ENCODE measurements around the gene TMEM170B. TPM values are rescaled to one million over a fixed set of nuclear protein-coding genes. Genes with fewer than 3 reads are reported as not detected.
A peak's percentile ranks its signal among the peaks of the same experiment; 100 is the strongest.
"Not testable (repeated sequence)": the region's sequence is repeated elsewhere in the genome, so short reads cannot be mapped to it uniquely, and the experiment has no call there.

The TMEM170B gene
- total and polyA plus RNA-seq, 8 donors, result 0.29 to 8.4 (median 1.1) TPM

GRCh38 chr6:11538052-11538818 lies 686 bp downstream of the TMEM170B start:
- TF ChIP-seq EP300 (IDR thresholded peaks at IDR 0.05), result no peak
- TF ChIP-seq CTCF (IDR thresholded peaks at IDR 0.05), result no peak
- no peak for TF ChIP-seq POLR2A (IDR thresholded peaks at IDR 0.05)
- no peak for TF ChIP-seq POLR2AphosphoS5 (IDR thresholded peaks at IDR 0.05)
- Histone ChIP-seq H3K4me1 (peaks cover 0 to 39% (median 22%) of the 10 kb centered on the region in 4 donors), H3K27me3 (no peaks in the 10 kb centered on the region), H3K36me3 (no peaks in the 10 kb centered on the region), H3K27ac (peak overlapping the region; percentile 81 to 92 (median 88)), H3K9me3 (no peaks in the 10 kb centered on the region), H3K4me3 (peak overlapping the region; percentile 89 to 99 (median 96))
- WGBS, 5 donors, result 0 to 1% (median 0%) methylated on average over 18 to 73 of the region's 74 CpGs
- DNase-seq, result peak; percentile 30 to 70
- intact Hi-C loops (cut with DNase I; ENCODE audit: low total_unique reads), result no loop called here

GRCh38 chr6:11538819-11539468 lies 1.4 kb downstream of the TMEM170B start:
- Histone ChIP-seq H3K27ac (peak overlapping the region in 3 of 5 donors; percentile 88 to 92 (median 90)), H3K36me3 (no peaks in the 10 kb centered on the region), H3K4me1 (peaks cover 0 to 41% (median 24%) of the 10 kb centered on the region in 4 donors), H3K4me3 (peak overlapping the region; percentile 89 to 99 (median 96)), H3K9me3 (no peaks in the 10 kb centered on the region), H3K27me3 (no peaks in the 10 kb centered on the region)
- 29 to 44% (median 35%) methylated on average over 8 of the region's 8 CpGs for WGBS, 5 donors
- TF ChIP-seq POLR2AphosphoS5 (IDR thresholded peaks at IDR 0.05) (no peak), POLR2A (IDR thresholded peaks at IDR 0.05) (no peak), CTCF (IDR thresholded peaks at IDR 0.05) (no peak), EP300 (IDR thresholded peaks at IDR 0.05) (no peak)
- no peak for DNase-seq
- intact Hi-C loops (cut with DNase I; ENCODE audit: low total_unique reads), result no loop called here

- TF ChIP-seq CTCF (IDR thresholded peaks at IDR 0.05), result no peak
- TF ChIP-seq POLR2AphosphoS5 (IDR thresholded peaks at IDR 0.05), result no peak
- TF ChIP-seq POLR2A (IDR thresholded peaks at IDR 0.05), result no peak
- no peak for TF ChIP-seq EP300 (IDR thresholded peaks at IDR 0.05)
Measured at GRCh38 chr6:11542863-11543262, 5.3 kb downstream of the TMEM170B start.

DNA sequence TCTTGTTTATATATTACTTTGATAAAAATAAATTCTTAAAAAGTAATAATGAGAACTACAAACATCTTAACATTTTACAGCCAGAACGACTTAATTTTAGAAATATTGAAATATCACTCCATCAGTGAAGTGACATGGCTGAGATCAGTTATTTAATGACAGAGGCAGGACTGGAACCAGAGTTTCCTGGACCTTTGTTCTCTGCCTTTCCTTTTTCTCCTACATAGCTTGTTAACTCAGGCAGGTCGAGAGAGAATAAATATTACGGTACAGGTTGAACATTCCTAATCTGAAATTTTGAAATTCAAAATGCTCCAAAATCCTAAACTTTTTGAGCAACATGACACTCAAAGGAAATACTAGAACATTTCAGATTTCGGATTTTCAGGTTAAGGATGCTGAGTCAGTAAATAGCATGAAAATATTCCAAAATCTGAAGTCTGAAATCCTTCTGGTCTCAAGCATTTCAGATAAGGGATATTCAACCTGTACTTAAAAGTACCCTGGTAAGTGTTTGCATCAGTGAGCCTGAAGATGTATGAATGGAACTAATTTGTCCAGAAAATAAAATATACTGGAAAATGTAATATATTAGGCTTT lies 6.5 kb downstream of the TMEM170B start:
- Histone ChIP-seq H3K9me3 (no peaks in the 10 kb centered on the region), H3K4me3 (no peak overlapping the region), H3K27ac (no peak overlapping the region), H3K4me1 (peaks cover 0 to 19% (median 8%) of the 10 kb centered on the region in 4 donors), H3K36me3 (no peaks in the 10 kb centered on the region), H3K27me3 (no peaks in the 10 kb centered on the region)
- no peak for DNase-seq
- no peak for TF ChIP-seq CTCF (IDR thresholded peaks at IDR 0.05)
- TF ChIP-seq POLR2A (IDR thresholded peaks at IDR 0.05), result no peak
- no peak for TF ChIP-seq EP300 (IDR thresholded peaks at IDR 0.05)
- TF ChIP-seq POLR2AphosphoS5 (IDR thresholded peaks at IDR 0.05), result no peak
- intact Hi-C loops (cut with DNase I; ENCODE audit: low total_unique reads), result no loop called here
- 63 to 78% (median 70%) methylated on average over 4 of the region's 4 CpGs for WGBS, 5 donors

More at GRCh38 chr6:11542863-11543262, 5.3 kb downstream of the TMEM170B start:
- Histone ChIP-seq H3K27ac (no peak overlapping the region), H3K27me3 (no peaks in the 10 kb centered on the region), H3K4me3 (no peak overlapping the region), H3K36me3 (no peaks in the 10 kb centered on the region), H3K9me3 (no peaks in the 10 kb centered on the region), H3K4me1 (peaks cover 0 to 27% (median 11%) of the 10 kb centered on the region in 4 donors)
- 84 to 96% (median 89%) methylated on average over 3 of the region's 3 CpGs for WGBS, 5 donors
- no peak for DNase-seq
- intact Hi-C loops (cut with DNase I; ENCODE audit: low total_unique reads), result no loop called here

GRCh38 chr6:11547846-11548245 lies 10.3 kb downstream of the TMEM170B start:
- not testable (repeated sequence) for H3K4me3 ChIP-seq, H3K27ac ChIP-seq, H3K9me3 ChIP-seq

GRCh38 chr6:11548578-11548977 lies 11.0 kb downstream of the TMEM170B start:
- H3K4me3 ChIP-seq; H3K36me3 ChIP-seq; DNase-seq; H3K27me3 ChIP-seq; H3K9me3 ChIP-seq; H3K27ac ChIP-seq; intact Hi-C loops (cut with DNase I; ENCODE audit: low total_unique reads): not testable (repeated sequence)
- H3K4me1 ChIP-seq, result peaks cover 0 to 15% (median 1%) of the 10 kb centered on the region in 4 donors
- WGBS, 5 donors, result 96 to 100% (median 98%) methylated on average over 4 of the region's 4 CpGs

More at GRCh38 chr6:11547846-11548245, 10.3 kb downstream of the TMEM170B start:
- intact Hi-C loops (cut with DNase I; ENCODE audit: low total_unique reads); H3K36me3 ChIP-seq; H3K27me3 ChIP-seq; DNase-seq: not testable (repeated sequence)
- H3K4me1 ChIP-seq, result peaks cover 0 to 13% (median 0%) of the 10 kb centered on the region in 4 donors
